IMR-90 (cell line): ENCODE data around the gene C1orf87. TPM values are rescaled to one million over a fixed set of nuclear protein-coding genes. Genes with fewer than 3 reads are reported as not detected.

Experiments
- ATAC-seq: fragments of 200-7000 bp; cut with Tn5 transposase; 2 replicates; pipeline ENCODE4 v1.9.1; 2020; ENCODE audit warnings: low read depth, mild to moderate bottlenecking, moderate library complexity
- BruUV-seq: library from RNA; stranded (reverse); fragments of 400-500 nt; replicated peaks from 2 replicates; lab custom pipeline; 2021; lab: Mats Ljungman, UMichigan
- CTCF ChIA-PET: fragments of 300-600 bp; formaldehyde crosslinking; extraction: SDS; loops from one replicate; lab custom pipeline; 2021; ENCODE audit warnings: antibody characterized with exemption; lab: Yijun Ruan, JAX
- POLR2A ChIA-PET: fragments of 300-600 bp; sonication (Branson Sonifier 250); formaldehyde crosslinking; loops from one replicate; lab custom pipeline; 2022; ENCODE audit warnings: antibody characterized with exemption; ENCODE audit not compliant: unreplicated experiment; lab: Charles Lee
- DNase-seq: peaks from one replicate; pipeline ENCODE4 v3.0.0; 2013
- H2AFZ ChIP-seq: replicated peaks from 2 replicates; pipeline ENCODE3; 2013; ENCODE audit warnings: low read length, mild to moderate bottlenecking; ENCODE audit not compliant: poor library complexity
- H2AK5ac ChIP-seq: 2 replicates; pipeline ENCODE4 v1.6.1; 2013; ENCODE audit warnings: low read depth, low read length, inconsistent platforms
- H2AK9ac ChIP-seq: replicated peaks from 2 replicates; pipeline ENCODE3; 2013; ENCODE audit warnings: mild to moderate bottlenecking, low read depth, low read length, moderate library complexity; ENCODE audit not compliant: poor library complexity
- H2BK120ac ChIP-seq: 2 replicates; pipeline ENCODE4 v1.6.1; 2013; ENCODE audit warnings: low read depth, low read length, inconsistent platforms
- H2BK15ac ChIP-seq: 3 replicates; pipeline ENCODE4 v1.6.1; 2013; ENCODE audit warnings: low read depth, low read length, inconsistent platforms
- H2BK20ac ChIP-seq: 2 replicates; pipeline ENCODE4 v1.6.1; 2013; ENCODE audit warnings: low read depth, mild to moderate bottlenecking, inconsistent platforms, low read length, moderate library complexity
- H2BK5ac ChIP-seq: 2 replicates; pipeline ENCODE4 v1.6.1; 2013; ENCODE audit warnings: mild to moderate bottlenecking, low read depth, low read length, inconsistent platforms; ENCODE audit not compliant: poor library complexity, severe bottlenecking
- H3K14ac ChIP-seq: replicated peaks from 2 replicates; pipeline ENCODE4 v1.6.1; 2013; ENCODE audit warnings: low read depth, low read length, inconsistent platforms
- H3K18ac ChIP-seq: 2 replicates; pipeline ENCODE4 v1.6.1; 2013; ENCODE audit warnings: low read depth, low read length, control low read depth
- H3K23ac ChIP-seq: 2 replicates; pipeline ENCODE4 v1.6.1; 2013; ENCODE audit warnings: low read depth, low read length, inconsistent platforms
- H3K27ac ChIP-seq: 2 replicates; pipeline ENCODE4 v1.5.1; 2013; ENCODE audit warnings: mild to moderate bottlenecking, control low read depth, low read length; ENCODE audit not compliant: insufficient read depth
- H3K27me3 ChIP-seq: 2 replicates; pipeline ENCODE4 v1.6.1; 2013; ENCODE audit warnings: low read length; ENCODE audit not compliant: control insufficient read depth, insufficient read depth
- H3K36me3 ChIP-seq: 2 replicates; pipeline ENCODE4 v1.6.1; 2013; ENCODE audit warnings: low read length, mixed read lengths; ENCODE audit not compliant: control insufficient read depth, insufficient read depth
- H3K4ac ChIP-seq: 2 replicates; pipeline ENCODE4 v1.6.1; 2013; ENCODE audit warnings: low read depth, low read length, inconsistent platforms
- H3K4me1 ChIP-seq: 2 replicates; pipeline ENCODE4 v1.6.1; 2013; ENCODE audit warnings: low read length, mixed read lengths; ENCODE audit not compliant: control insufficient read depth, insufficient read depth
- H3K4me2 ChIP-seq: 2 replicates; pipeline ENCODE4 v1.6.1; 2013; ENCODE audit warnings: low read depth, mild to moderate bottlenecking, control low read depth, low read length, moderate library complexity
- H3K4me3 ChIP-seq: 2 replicates; pipeline ENCODE4 v1.5.1; 2013; ENCODE audit warnings: low read depth, mild to moderate bottlenecking, control low read depth, low read length, moderate library complexity; ENCODE audit not compliant: insufficient read depth
- H3K56ac ChIP-seq: 2 replicates; pipeline ENCODE4 v1.6.1; 2013; ENCODE audit warnings: low read length, inconsistent platforms; ENCODE audit not compliant: insufficient read depth; ENCODE audit errors: extremely low read depth
- H3K79me1 ChIP-seq, 2 experiments: 2 replicates each; pipeline ENCODE4 v1.6.1; 2013; ENCODE audit warnings: low read length in 2 of 2, inconsistent platforms in 1 of 2, low read depth in 1 of 2
- H3K9ac ChIP-seq: 2 replicates; pipeline ENCODE4 v1.6.1; 2013; ENCODE audit warnings: low read depth, low read length, control low read depth
- H3K9me1 ChIP-seq: 2 replicates; pipeline ENCODE4 v1.6.1; 2013; ENCODE audit warnings: low read length, inconsistent platforms; ENCODE audit not compliant: insufficient read depth
- H3K9me3 ChIP-seq: 2 replicates; pipeline ENCODE4 v1.6.1; 2013; ENCODE audit warnings: low read length; ENCODE audit not compliant: control insufficient read depth, insufficient read depth
- H4K20me1 ChIP-seq: 2 replicates; pipeline ENCODE4 v1.6.1; 2013; ENCODE audit warnings: low read length, inconsistent platforms; ENCODE audit not compliant: insufficient read depth
- H4K5ac ChIP-seq: 2 replicates; pipeline ENCODE4 v1.6.1; 2013; ENCODE audit warnings: mild to moderate bottlenecking, low read depth, low read length, control low read depth
- H4K8ac ChIP-seq, 2 experiments: 2 replicates each; pipeline ENCODE4 v1.6.1; 2013; ENCODE audit warnings: low read depth in 2 of 2, low read length in 2 of 2, control low read depth in 1 of 2, inconsistent platforms in 1 of 2
- H4K91ac ChIP-seq: 2 replicates; pipeline ENCODE4 v1.6.1; 2013; ENCODE audit warnings: low read depth, low read length, inconsistent platforms; ENCODE audit not compliant: insufficient read depth
- BHLHE40 ChIP-seq: fragments of 150-350 bp; IDR thresholded peaks from 2 replicates; pipeline ENCODE4 v1.6.1; 2016; ENCODE audit warnings: mild to moderate bottlenecking, low read depth, low read length
- CEBPB ChIP-seq: IDR thresholded peaks from 2 replicates; pipeline ENCODE4 v1.6.1; 2012; ENCODE audit warnings: low read depth, low read length, improper control_type of control experiment
- MAFK ChIP-seq: IDR thresholded peaks from 2 replicates; pipeline ENCODE4 v1.6.1; 2012; ENCODE audit warnings: low read depth, low read length, improper control_type of control experiment
- MAZ ChIP-seq: IDR thresholded peaks from 2 replicates; pipeline ENCODE4 v1.6.1; 2012; ENCODE audit warnings: low read depth, mild to moderate bottlenecking, low read length, improper control_type of control experiment, moderate library complexity, borderline replicate concordance
- MXI1 ChIP-seq: IDR thresholded peaks from 2 replicates; pipeline ENCODE4 v1.6.1; 2012; ENCODE audit warnings: low read depth, mild to moderate bottlenecking, low read length, moderate library complexity, borderline replicate concordance
- NFE2L2 ChIP-seq: fragments of 150-350 bp; IDR thresholded peaks from 2 replicates; pipeline ENCODE4 v1.6.1; 2016; ENCODE audit warnings: low read depth, mild to moderate bottlenecking, low read length
- RFX5 ChIP-seq: IDR thresholded peaks from 2 replicates; pipeline ENCODE4 v1.8.0; 2012; ENCODE audit warnings: low read depth, mild to moderate bottlenecking, low read length, moderate library complexity
- WGBS, 2 experiments: methylation state at CpG; one replicate each; pipeline versions ENCODE4 v1.1.5 to v1.1.7; 2013; ENCODE audit warnings: missing lambda C conversion rate in 2 of 2; ENCODE audit not compliant: insufficient read length in 1 of 2; ENCODE audit errors: extremely low coverage in 2 of 2; 5-methylcytosine and 5-hydroxymethylcytosine counted together
- dilution Hi-C: fragments of 300-500 bp; cut with HindIII; formaldehyde crosslinking; loops from one replicate; pipeline ENCODE4 v1.14.3; 2018; ENCODE audit warnings: low sequenced_read_pairs; ENCODE audit not compliant: unreplicated experiment
- in situ Hi-C: fragments of 300-500 bp; cut with MboI; formaldehyde crosslinking; loops from 3 replicates; pipeline ENCODE4 v1.14.3; 2019; ENCODE audit warnings: low sequenced_read_pairs, inconsistent platforms, mixed read lengths
- intact Hi-C: fragments of 100-400 bp; cut with micrococcal nuclease; formaldehyde crosslinking; loops from 2 replicates; pipeline ENCODE4 v1.10.0; 2022
- polyA plus RNA-seq, 3 experiments: library from polyadenylated mRNA; depleted of rRNA; stranded (reverse); fragments of >200 nt; gene quantifications; 2 replicates each; pipeline ENCODE4 v1.2.3, GENCODE V29; 2012; ENCODE audit warnings: low replicate concordance in 1 of 3
- total RNA-seq: library from RNA; depleted of rRNA; stranded (reverse); fragments of >200 nt; gene quantifications from 2 replicates; pipeline ENCODE4 v1.2.3, GENCODE V29; 2012
- TF ChIP-seq, protein P1 (sequence below): conservative IDR thresholded peaks from 2 replicates; pipeline ENCODE4 v1.5.1; 2012; ENCODE audit warnings: mild to moderate bottlenecking, low read depth, low read length, improper control_type of control experiment

The C1orf87 gene
- total and polyA plus RNA-seq, 2 of the 4 experiments (the other 2 are of a cell fraction) = not detected

DNA sequence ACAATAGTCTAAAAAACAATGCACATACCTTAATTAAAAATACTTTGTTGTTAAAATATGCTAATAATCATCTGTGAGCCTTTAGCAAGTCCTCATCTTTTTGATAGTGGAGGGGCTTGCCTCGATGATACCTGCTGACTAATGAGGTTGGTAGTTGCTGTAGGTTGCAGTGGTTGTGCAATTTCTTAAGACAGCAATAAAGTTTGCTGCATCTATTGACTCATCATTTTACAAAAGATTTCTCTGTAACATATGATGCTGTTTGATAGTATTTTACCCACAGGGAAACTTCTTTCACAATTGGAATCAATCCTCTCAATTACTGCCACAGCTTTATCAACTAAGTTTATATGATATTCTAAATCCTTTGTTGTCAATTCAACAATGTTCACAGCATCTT is 7.6 kb downstream of the C1orf87 start:
- H2BK15ac ChIP-seq = no peak overlapping the region
- H3K18ac ChIP-seq = no peak overlapping the region
- no peak overlapping the region for H4K8ac ChIP-seq
- intact Hi-C loops (no loop called here), in situ Hi-C loops (no loop called here), dilution Hi-C loops (no loop called here)
- no peaks in the 10 kb centered on the region for H3K4me1 ChIP-seq
- no peaks in the 10 kb centered on the region for H3K79me1 ChIP-seq
- H3K23ac ChIP-seq = no peak overlapping the region
- no peaks in the 10 kb centered on the region for H3K36me3 ChIP-seq
- H3K9me3 ChIP-seq = no peaks in the 10 kb centered on the region
- no peaks in the 10 kb centered on the region for H4K20me1 ChIP-seq
- no peak overlapping the region for H2BK5ac ChIP-seq
- H4K91ac ChIP-seq = no peak overlapping the region
- no peak overlapping the region for H3K4me2 ChIP-seq
- H4K5ac ChIP-seq = no peak overlapping the region
- no peak overlapping the region for H3K9ac ChIP-seq
- DNase-seq (no peak), ATAC-seq (no peak)
- H3K14ac ChIP-seq = no peak overlapping the region
- H3K4ac ChIP-seq = no peak overlapping the region
- ChIA-PET POLR2A (no interaction called here), CTCF (no interaction called here)
- H3K4me3 ChIP-seq = no peak overlapping the region
- no CpG with 5 or more reads among the region's 1 CpG for WGBS, 2 experiments
- no peak overlapping the region for H2AK9ac ChIP-seq
- no peak overlapping the region for H2AK5ac ChIP-seq
- no peak for TF ChIP-seq MAZ
- TF ChIP-seq, protein P1, sequence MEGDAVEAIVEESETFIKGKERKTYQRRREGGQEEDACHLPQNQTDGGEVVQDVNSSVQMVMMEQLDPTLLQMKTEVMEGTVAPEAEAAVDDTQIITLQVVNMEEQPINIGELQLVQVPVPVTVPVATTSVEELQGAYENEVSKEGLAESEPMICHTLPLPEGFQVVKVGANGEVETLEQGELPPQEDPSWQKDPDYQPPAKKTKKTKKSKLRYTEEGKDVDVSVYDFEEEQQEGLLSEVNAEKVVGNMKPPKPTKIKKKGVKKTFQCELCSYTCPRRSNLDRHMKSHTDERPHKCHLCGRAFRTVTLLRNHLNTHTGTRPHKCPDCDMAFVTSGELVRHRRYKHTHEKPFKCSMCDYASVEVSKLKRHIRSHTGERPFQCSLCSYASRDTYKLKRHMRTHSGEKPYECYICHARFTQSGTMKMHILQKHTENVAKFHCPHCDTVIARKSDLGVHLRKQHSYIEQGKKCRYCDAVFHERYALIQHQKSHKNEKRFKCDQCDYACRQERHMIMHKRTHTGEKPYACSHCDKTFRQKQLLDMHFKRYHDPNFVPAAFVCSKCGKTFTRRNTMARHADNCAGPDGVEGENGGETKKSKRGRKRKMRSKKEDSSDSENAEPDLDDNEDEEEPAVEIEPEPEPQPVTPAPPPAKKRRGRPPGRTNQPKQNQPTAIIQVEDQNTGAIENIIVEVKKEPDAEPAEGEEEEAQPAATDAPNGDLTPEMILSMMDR = no peak
- no peak for TF ChIP-seq RFX5
- TF ChIP-seq CEBPB = no peak
- TF ChIP-seq BHLHE40 = no peak
- TF ChIP-seq MAFK = no peak
- TF ChIP-seq NFE2L2 = no peak
- TF ChIP-seq MXI1 = no peak
- no TSS peak for BruUV-seq
- no peaks in the 10 kb centered on the region for H3K9me1 ChIP-seq
- H2AFZ ChIP-seq = no peak overlapping the region
- H3K27ac ChIP-seq = no peak overlapping the region
- no peaks in the 10 kb centered on the region for H3K27me3 ChIP-seq
- no peak overlapping the region for H2BK120ac ChIP-seq
- H2BK20ac ChIP-seq = no peak overlapping the region
- no peak overlapping the region for H3K56ac ChIP-seq
